SK-N-SH treated with all-trans-retinoic acid at 6 μM for 48 hours (cell line): ENCODE measurements around the gene ADI1.

Source experiments
- ATAC-seq: fragments of 200-7000 bp; cut with Tn5 transposase; 3 replicates; pipeline ENCODE4 v1.9.1; 2020; ENCODE audit warnings: mild to moderate bottlenecking, moderate library complexity
- ARNTL ChIP-seq: fragments of 450-650 bp; formaldehyde crosslinking; IDR thresholded peaks from 2 replicates; pipeline ENCODE4 v1.5.0; 2020; ENCODE audit warnings: low read depth, mild to moderate bottlenecking, moderate library complexity, borderline replicate concordance
- BACH2 ChIP-seq: fragments of 250-450 bp; sonication (Bioruptor Pico); IDR thresholded peaks from 2 replicates; pipeline ENCODE4 v1.9.0; 2021; ENCODE audit warnings: mild to moderate bottlenecking, borderline replicate concordance
- CSDC2 ChIP-seq: fragments of 250-450 bp; sonication (Bioruptor Pico); IDR thresholded peaks from 2 replicates; pipeline ENCODE4 v1.5.0; 2020; ENCODE audit warnings: mild to moderate bottlenecking, moderate library complexity
- ESRRG ChIP-seq: fragments of 250-450 bp; sonication (Bioruptor Pico); IDR thresholded peaks from 2 replicates; pipeline ENCODE4 v1.6.1; 2021; ENCODE audit warnings: mild to moderate bottlenecking
- GLIS3 ChIP-seq: fragments of 250-450 bp; sonication (Bioruptor Pico); IDR thresholded peaks from 2 replicates; pipeline ENCODE4 v1.5.0; 2020; ENCODE audit warnings: mild to moderate bottlenecking, moderate library complexity
- ISL1 ChIP-seq: fragments of 250-450 bp; sonication (Bioruptor Pico); IDR thresholded peaks from 2 replicates; pipeline ENCODE4 v2.1.2; 2022; ENCODE audit warnings: mild to moderate bottlenecking, moderate library complexity
- OSR1 ChIP-seq: fragments of 250-450 bp; sonication (Bioruptor Pico); IDR thresholded peaks from 2 replicates; pipeline ENCODE4 v1.8.0; 2022; ENCODE audit warnings: moderate library complexity, mild to moderate bottlenecking, inconsistent platforms
- PPARA ChIP-seq: fragments of 250-450 bp; sonication (Bioruptor Pico); IDR thresholded peaks from 2 replicates; pipeline ENCODE4 v1.5.0; 2020; ENCODE audit warnings: mild to moderate bottlenecking, borderline replicate concordance
- RARB ChIP-seq: fragments of 250-450 bp; sonication (Bioruptor Pico); IDR thresholded peaks from 2 replicates; pipeline ENCODE4 v1.8.0; 2021; ENCODE audit warnings: mild to moderate bottlenecking, moderate library complexity
- SNAI2 ChIP-seq: fragments of 250-450 bp; sonication (Bioruptor Pico); IDR thresholded peaks from 2 replicates; pipeline ENCODE4 v1.5.0; 2020; ENCODE audit warnings: mild to moderate bottlenecking, moderate library complexity
- TCF4 ChIP-seq: fragments of 250-450 bp; sonication (Bioruptor Pico); IDR thresholded peaks from 2 replicates; pipeline ENCODE4 v1.8.0; 2021; ENCODE audit warnings: mild to moderate bottlenecking, moderate library complexity, borderline replicate concordance
- TOX ChIP-seq: fragments of 250-450 bp; sonication (Bioruptor Pico); IDR thresholded peaks from 2 replicates; pipeline ENCODE4 v1.8.0; 2021; ENCODE audit warnings: mild to moderate bottlenecking, moderate library complexity, borderline replicate concordance
- ZC3H10 ChIP-seq: fragments of 250-450 bp; sonication (Bioruptor Pico); IDR thresholded peaks from 2 replicates; pipeline ENCODE4 v1.5.1; 2021; ENCODE audit warnings: mild to moderate bottlenecking, moderate library complexity
- ZFP3 ChIP-seq: fragments of 250-450 bp; sonication (Bioruptor Pico); IDR thresholded peaks from 2 replicates; pipeline ENCODE4 v1.5.0; 2020; ENCODE audit warnings: mild to moderate bottlenecking, moderate library complexity
- ZFP30 ChIP-seq: fragments of 450-650 bp; formaldehyde crosslinking; IDR thresholded peaks from 2 replicates; pipeline ENCODE4 v1.5.0; 2022; ENCODE audit warnings: mild to moderate bottlenecking, moderate library complexity
- ZNF565 ChIP-seq: fragments of 450-650 bp; formaldehyde crosslinking; conservative IDR thresholded peaks from 2 replicates; pipeline ENCODE4 v1.5.0; 2020; ENCODE audit warnings: low read depth, mild to moderate bottlenecking, moderate library complexity
- ZNF70 ChIP-seq: fragments of 450-650 bp; formaldehyde crosslinking; IDR thresholded peaks from 2 replicates; pipeline ENCODE4 v1.5.0; 2020; ENCODE audit warnings: mild to moderate bottlenecking, moderate library complexity
- ZNF8 ChIP-seq: fragments of 450-650 bp; formaldehyde crosslinking; IDR thresholded peaks from 2 replicates; pipeline ENCODE4 v1.5.0; 2020; ENCODE audit warnings: mild to moderate bottlenecking, moderate library complexity
- TF ChIP-seq, protein P1 (sequence below): fragments of 250-450 bp; sonication (Bioruptor Pico); IDR thresholded peaks from 2 replicates; pipeline ENCODE4 v1.5.1; 2021; ENCODE audit warnings: mild to moderate bottlenecking, moderate library complexity
- TF ChIP-seq, protein P2 (sequence below): fragments of 250-450 bp; sonication (Bioruptor Pico); IDR thresholded peaks from 2 replicates; pipeline ENCODE4 v1.8.0; 2021; ENCODE audit warnings: low read depth, mild to moderate bottlenecking, moderate library complexity, borderline replicate concordance
- TF ChIP-seq, protein P3 (sequence below): fragments of 250-450 bp; sonication (Bioruptor Pico); IDR thresholded peaks from 2 replicates; pipeline ENCODE4 v1.5.0; 2020; ENCODE audit warnings: mild to moderate bottlenecking, moderate library complexity
- TF ChIP-seq, protein P4 (sequence below): fragments of 250-450 bp; sonication (Bioruptor Pico); IDR thresholded peaks from 2 replicates; pipeline ENCODE4 v1.5.1; 2020; ENCODE audit warnings: low read depth, mild to moderate bottlenecking, moderate library complexity
- TF ChIP-seq, protein P5 (sequence below): fragments of 250-450 bp; sonication (Bioruptor Pico); IDR thresholded peaks from 2 replicates; pipeline ENCODE4 v1.8.0; 2020; ENCODE audit warnings: mild to moderate bottlenecking, moderate library complexity, borderline replicate concordance

Gene ADI1

DNA sequence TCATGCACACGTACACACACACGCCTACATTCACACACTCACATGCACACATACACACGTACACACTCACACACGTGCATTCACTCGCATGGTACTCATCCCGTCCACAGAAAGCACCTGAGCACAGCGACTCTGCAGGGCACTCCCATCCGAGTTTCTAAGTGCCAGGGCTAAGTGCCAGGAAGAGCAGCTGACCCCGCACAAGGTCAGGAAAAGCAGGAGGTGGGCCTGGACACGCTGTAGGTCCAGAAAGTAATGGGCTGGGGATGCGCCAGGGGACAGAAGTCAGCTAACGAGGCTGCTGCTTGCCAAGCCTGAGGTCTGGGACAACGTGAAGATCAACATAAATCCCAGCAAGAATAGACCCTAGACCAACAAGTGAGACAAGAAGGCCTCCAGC lies 15.8 kb downstream of the ADI1 start (continued):
- no peak for TF ChIP-seq ZC3H10 (CRISPR knock-in tag)
- TF ChIP-seq ZFP3 (CRISPR knock-in tag): no peak
- TF ChIP-seq ZNF8: no peak
- no peak for TF ChIP-seq ZNF70
- TF ChIP-seq TCF4 (CRISPR knock-in tag): no peak
- no peak for TF ChIP-seq ARNTL
- no peak for TF ChIP-seq ZFP30 (CRISPR knock-in tag)

DNA sequence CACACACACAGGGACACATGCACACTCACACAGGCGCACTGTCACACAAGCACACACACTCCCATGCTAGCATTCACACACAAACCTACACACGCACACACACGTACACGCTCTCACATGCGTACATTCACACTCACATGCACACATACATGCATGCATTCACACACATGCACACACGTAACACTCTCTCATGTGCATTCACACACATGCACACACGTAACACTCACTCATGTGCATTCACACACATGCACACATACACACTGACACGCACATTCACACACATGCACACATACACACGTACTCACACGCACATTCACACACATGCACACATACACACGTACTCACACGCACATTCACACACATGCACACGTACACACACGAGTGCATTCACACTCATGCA lies 16.3 kb downstream of the ADI1 start:
- ATAC-seq: no peak
- TF ChIP-seq, protein P1, sequence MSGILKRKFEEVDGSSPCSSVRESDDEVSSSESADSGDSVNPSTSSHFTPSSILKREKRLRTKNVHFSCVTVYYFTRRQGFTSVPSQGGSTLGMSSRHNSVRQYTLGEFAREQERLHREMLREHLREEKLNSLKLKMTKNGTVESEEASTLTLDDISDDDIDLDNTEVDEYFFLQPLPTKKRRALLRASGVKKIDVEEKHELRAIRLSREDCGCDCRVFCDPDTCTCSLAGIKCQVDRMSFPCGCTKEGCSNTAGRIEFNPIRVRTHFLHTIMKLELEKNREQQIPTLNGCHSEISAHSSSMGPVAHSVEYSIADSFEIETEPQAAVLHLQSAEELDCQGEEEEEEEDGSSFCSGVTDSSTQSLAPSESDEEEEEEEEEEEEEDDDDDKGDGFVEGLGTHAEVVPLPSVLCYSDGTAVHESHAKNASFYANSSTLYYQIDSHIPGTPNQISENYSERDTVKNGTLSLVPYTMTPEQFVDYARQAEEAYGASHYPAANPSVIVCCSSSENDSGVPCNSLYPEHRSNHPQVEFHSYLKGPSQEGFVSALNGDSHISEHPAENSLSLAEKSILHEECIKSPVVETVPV (CRISPR knock-in tag): no peak
- TF ChIP-seq, protein P2, sequence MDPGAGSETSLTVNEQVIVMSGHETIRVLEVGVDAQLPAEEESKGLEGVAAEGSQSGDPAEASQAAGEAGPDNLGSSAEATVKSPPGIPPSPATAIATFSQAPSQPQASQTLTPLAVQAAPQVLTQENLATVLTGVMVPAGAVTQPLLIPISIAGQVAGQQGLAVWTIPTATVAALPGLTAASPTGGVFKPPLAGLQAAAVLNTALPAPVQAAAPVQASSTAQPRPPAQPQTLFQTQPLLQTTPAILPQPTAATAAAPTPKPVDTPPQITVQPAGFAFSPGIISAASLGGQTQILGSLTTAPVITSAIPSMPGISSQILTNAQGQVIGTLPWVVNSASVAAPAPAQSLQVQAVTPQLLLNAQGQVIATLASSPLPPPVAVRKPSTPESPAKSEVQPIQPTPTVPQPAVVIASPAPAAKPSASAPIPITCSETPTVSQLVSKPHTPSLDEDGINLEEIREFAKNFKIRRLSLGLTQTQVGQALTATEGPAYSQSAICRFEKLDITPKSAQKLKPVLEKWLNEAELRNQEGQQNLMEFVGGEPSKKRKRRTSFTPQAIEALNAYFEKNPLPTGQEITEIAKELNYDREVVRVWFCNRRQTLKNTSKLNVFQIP (CRISPR knock-in tag): no peak
- TF ChIP-seq ZNF8 (no peak), ARNTL (no peak), PPARA (CRISPR knock-in tag) (no peak), BACH2 (CRISPR knock-in tag) (no peak), RARB (CRISPR knock-in tag) (no peak)
- TF ChIP-seq, protein P3, sequence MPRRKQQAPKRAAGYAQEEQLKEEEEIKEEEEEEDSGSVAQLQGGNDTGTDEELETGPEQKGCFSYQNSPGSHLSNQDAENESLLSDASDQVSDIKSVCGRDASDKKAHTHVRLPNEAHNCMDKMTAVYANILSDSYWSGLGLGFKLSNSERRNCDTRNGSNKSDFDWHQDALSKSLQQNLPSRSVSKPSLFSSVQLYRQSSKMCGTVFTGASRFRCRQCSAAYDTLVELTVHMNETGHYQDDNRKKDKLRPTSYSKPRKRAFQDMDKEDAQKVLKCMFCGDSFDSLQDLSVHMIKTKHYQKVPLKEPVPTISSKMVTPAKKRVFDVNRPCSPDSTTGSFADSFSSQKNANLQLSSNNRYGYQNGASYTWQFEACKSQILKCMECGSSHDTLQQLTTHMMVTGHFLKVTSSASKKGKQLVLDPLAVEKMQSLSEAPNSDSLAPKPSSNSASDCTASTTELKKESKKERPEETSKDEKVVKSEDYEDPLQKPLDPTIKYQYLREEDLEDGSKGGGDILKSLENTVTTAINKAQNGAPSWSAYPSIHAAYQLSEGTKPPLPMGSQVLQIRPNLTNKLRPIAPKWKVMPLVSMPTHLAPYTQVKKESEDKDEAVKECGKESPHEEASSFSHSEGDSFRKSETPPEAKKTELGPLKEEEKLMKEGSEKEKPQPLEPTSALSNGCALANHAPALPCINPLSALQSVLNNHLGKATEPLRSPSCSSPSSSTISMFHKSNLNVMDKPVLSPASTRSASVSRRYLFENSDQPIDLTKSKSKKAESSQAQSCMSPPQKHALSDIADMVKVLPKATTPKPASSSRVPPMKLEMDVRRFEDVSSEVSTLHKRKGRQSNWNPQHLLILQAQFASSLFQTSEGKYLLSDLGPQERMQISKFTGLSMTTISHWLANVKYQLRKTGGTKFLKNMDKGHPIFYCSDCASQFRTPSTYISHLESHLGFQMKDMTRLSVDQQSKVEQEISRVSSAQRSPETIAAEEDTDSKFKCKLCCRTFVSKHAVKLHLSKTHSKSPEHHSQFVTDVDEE: no peak
- TF ChIP-seq, protein P4, sequence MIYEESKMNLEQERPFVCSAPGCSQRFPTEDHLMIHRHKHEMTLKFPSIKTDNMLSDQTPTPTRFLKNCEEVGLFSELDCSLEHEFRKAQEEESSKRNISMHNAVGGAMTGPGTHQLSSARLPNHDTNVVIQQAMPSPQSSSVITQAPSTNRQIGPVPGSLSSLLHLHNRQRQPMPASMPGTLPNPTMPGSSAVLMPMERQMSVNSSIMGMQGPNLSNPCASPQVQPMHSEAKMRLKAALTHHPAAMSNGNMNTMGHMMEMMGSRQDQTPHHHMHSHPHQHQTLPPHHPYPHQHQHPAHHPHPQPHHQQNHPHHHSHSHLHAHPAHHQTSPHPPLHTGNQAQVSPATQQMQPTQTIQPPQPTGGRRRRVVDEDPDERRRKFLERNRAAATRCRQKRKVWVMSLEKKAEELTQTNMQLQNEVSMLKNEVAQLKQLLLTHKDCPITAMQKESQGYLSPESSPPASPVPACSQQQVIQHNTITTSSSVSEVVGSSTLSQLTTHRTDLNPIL (CRISPR knock-in tag): no peak

DNA sequence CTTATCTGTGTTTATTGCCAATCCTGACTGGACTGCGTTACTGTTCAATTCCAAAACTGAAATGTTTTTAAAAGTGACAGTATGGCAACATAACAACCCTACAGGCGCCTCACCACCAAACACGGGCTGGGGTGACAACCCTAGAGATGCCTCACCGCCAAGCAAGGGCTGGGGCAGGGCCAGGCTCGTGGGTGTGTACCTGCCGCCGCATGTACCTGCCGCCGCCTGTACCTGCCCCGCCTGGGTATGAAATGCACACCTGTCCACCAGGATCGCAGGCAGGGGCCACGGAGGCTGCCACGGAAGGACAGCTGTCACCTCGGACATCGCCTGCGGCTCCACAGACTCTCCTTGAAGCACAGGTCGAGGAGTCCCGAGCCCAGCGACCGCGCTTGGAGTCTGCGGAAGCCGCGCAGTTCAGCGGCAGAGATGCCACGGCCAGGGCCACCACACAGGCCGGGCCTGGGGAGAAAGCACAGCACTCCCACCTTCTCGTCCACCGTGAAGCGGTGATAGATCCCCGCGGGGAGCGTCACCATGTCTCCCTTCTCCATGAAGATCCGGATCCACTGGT lies 18.9 kb downstream of the ADI1 start:
- ATAC-seq: no peak; the same call in 2 of the 3 replicates
- TF ChIP-seq, protein P4 (CRISPR knock-in tag): no peak
- TF ChIP-seq CSDC2 (CRISPR knock-in tag): no peak
- TF ChIP-seq, protein P5, sequence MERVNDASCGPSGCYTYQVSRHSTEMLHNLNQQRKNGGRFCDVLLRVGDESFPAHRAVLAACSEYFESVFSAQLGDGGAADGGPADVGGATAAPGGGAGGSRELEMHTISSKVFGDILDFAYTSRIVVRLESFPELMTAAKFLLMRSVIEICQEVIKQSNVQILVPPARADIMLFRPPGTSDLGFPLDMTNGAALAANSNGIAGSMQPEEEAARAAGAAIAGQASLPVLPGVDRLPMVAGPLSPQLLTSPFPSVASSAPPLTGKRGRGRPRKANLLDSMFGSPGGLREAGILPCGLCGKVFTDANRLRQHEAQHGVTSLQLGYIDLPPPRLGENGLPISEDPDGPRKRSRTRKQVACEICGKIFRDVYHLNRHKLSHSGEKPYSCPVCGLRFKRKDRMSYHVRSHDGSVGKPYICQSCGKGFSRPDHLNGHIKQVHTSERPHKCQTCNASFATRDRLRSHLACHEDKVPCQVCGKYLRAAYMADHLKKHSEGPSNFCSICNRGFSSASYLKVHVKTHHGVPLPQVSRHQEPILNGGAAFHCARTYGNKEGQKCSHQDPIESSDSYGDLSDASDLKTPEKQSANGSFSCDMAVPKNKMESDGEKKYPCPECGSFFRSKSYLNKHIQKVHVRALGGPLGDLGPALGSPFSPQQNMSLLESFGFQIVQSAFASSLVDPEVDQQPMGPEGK (CRISPR knock-in tag): no peak
- TF ChIP-seq ZNF70: no peak
- TF ChIP-seq, protein P2 (CRISPR knock-in tag): no peak
- no peak for TF ChIP-seq ZNF8
- TF ChIP-seq RARB (CRISPR knock-in tag): no peak
- no peak for TF ChIP-seq SNAI2
- no peak for TF ChIP-seq TOX (CRISPR knock-in tag)
- no peak for TF ChIP-seq ZFP30 (CRISPR knock-in tag)
- TF ChIP-seq BACH2 (CRISPR knock-in tag): no peak
- TF ChIP-seq, protein P3: no peak
- TF ChIP-seq ZNF565 (CRISPR knock-in tag): no peak
- no peak for TF ChIP-seq PPARA (CRISPR knock-in tag)
- no peak for TF ChIP-seq OSR1 (CRISPR knock-in tag)
- no peak for TF ChIP-seq ESRRG (CRISPR knock-in tag)
- TF ChIP-seq GLIS3 (CRISPR knock-in tag): no peak
- no peak for TF ChIP-seq ISL1 (CRISPR knock-in tag)
